ENCODE results near the gene VIPR1.

The VIPR1 gene

DNA sequence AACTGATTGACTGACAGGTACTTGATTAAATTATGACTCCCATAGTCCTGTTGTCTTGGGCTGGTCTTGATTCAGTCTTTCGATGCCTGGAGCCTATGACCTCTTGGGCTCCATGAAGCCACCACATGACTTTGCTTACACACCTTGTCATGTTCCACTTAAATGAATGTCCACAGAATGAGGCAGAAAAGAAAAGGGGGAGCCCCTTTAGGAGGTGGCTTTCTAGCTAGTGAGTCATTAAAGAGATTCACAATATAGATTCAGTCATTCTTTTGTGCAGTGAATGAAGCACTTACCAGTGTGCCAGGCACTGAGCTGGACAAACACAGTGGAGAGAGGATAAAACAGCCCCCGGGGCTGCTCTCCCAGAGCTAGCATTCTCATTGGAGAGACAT, 17.1 kb downstream of the VIPR1 start:
- in situ Hi-C loops (cut with MboI; ENCODE audit: low sequenced_read_pairs, unreplicated experiment) = no loop called here
- no peak for TF ChIP-seq CTCF (IDR thresholded peaks at IDR 0.05; ENCODE audit: borderline replicate concordance, control extremely low read depth, extremely low read depth, insufficient read depth, missing control alignments)

DNA sequence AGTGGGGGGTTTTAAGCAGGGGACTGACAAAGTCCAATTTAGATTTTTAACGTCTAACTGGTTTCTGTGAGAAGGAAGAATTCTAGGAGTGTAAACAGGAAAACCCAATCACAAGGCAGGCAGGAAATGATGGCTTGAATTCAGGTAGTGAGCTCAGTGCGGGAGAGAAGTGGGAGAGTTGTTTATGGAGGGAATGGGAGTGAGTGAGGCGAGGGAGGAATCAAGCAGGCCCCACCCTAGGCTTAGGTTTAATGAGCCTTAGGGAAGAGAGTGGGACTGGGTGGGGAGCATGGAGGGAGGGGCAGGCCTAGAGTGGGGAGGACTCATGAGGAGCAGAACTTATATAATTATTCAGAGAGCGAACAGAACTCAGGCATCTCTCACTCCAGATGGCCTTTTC, 17.9 kb downstream of the VIPR1 start:
- no peak for TF ChIP-seq CTCF (IDR thresholded peaks at IDR 0.05; ENCODE audit: borderline replicate concordance, control extremely low read depth, extremely low read depth, insufficient read depth, missing control alignments)
- DNase-seq (ENCODE audit: low spot score) = no peak
- in situ Hi-C loops (cut with MboI; ENCODE audit: low sequenced_read_pairs, unreplicated experiment) = no loop called here

More for the DNA sequence above, 17.1 kb downstream of the VIPR1 start:
- no peak for DNase-seq (ENCODE audit: low spot score)

DNA sequence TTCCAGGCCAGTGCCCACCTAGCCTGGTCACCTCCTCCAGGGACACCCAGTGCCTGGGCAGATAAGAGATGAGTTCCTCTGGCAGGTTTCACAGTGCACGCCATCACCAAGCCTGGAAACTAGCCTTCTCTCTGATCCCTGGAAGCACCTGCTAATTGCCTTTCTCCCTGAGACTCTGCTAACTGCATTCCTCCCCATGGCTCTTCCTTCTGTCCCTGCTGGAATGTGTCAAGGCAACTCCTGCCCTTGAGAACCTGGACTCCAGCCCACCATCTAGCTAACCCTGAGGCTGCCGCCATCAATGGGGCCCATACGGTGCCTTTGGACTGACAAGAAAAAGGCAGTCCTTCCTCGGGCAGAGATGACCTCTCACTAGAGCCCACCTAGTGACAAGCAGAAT, 18.5 kb downstream of the VIPR1 start:
- in situ Hi-C loops (cut with MboI; ENCODE audit: low sequenced_read_pairs, unreplicated experiment) = no loop called here
- no peak for TF ChIP-seq CTCF (IDR thresholded peaks at IDR 0.05; ENCODE audit: borderline replicate concordance, control extremely low read depth, extremely low read depth, insufficient read depth, missing control alignments)
- no peak for DNase-seq (ENCODE audit: low spot score)

- in situ Hi-C loops (cut with MboI; ENCODE audit: low sequenced_read_pairs, unreplicated experiment) = no loop called here
- no peak for DNase-seq (ENCODE audit: low spot score)
- no peak for TF ChIP-seq CTCF (IDR thresholded peaks at IDR 0.05; ENCODE audit: borderline replicate concordance, control extremely low read depth, extremely low read depth, insufficient read depth, missing control alignments)
These were observed 22.3 kb downstream of the VIPR1 start for GRCh38 chr3:42524751-42525150.

GRCh38 chr3:42525212-42525611, 22.8 kb downstream of the VIPR1 start:
- in situ Hi-C loops (cut with MboI; ENCODE audit: low sequenced_read_pairs, unreplicated experiment) = no loop called here
- no peak for TF ChIP-seq CTCF (IDR thresholded peaks at IDR 0.05; ENCODE audit: borderline replicate concordance, control extremely low read depth, extremely low read depth, insufficient read depth, missing control alignments)
- no peak for DNase-seq (ENCODE audit: low spot score)

- in situ Hi-C loops (cut with MboI; ENCODE audit: low sequenced_read_pairs, unreplicated experiment) = no loop called here
- DNase-seq (ENCODE audit: low spot score) = no peak
These were observed 23.4 kb downstream of the VIPR1 start for GRCh38 chr3:42525736-42526345.

More at GRCh38 chr3:42525736-42526345, 23.4 kb downstream of the VIPR1 start:
- TF ChIP-seq CTCF (IDR thresholded peaks at IDR 0.05; ENCODE audit: borderline replicate concordance, control extremely low read depth, extremely low read depth, insufficient read depth, missing control alignments) = no peak
